NOMO-1 treated with DMSO at 0.1 percent for 48 hours (cell line): ENCODE results near the gene MCUR1.

Experiments used
- DNase-seq: peaks from one replicate; lab custom pipeline; 2025; ENCODE audit not compliant: unreplicated experiment; lab: John Stamatoyannopoulos, UW

The MCUR1 gene

DNA sequence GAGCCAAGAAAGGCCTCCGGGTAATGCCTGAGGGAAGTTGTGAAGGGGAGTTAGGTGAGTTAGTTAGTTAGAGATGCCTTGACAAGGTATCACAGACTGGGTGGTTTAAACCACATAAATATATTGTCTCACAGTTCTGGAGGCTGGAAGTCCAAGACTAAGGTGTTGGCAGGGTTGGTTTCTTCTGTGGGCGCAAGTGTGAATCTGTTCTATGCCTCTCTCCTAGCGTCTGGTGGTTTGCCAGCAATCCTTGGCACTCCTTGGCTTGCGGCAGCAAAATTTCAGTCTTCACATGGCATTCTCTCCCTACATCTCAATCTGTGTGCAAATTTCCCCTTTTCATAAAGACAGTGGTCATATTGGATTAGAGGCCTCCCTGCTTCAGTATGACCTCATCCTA, 73.0 kb downstream of the MCUR1 start:
- DNase-seq = no peak
